OCI-LY1 (cell line): ENCODE data around the gene DDX10.

Source experiments
- CTCF ChIP-seq: fragments of 200-600 bp; sonication (generic), shearing (Covaris generic); IDR thresholded peaks from 2 replicates; pipeline ENCODE4 v1.5.1; 2017; ENCODE audit warnings: mild to moderate bottlenecking, antibody characterized with exemption, low read length, moderate library complexity, mixed read lengths
- EZH2 ChIP-seq: fragments of 200-600 bp; sonication (generic), shearing (Covaris generic); IDR thresholded peaks from 2 replicates; pipeline ENCODE4 v1.8.0; 2017; ENCODE audit warnings: borderline replicate concordance, mixed run types, mild to moderate bottlenecking, antibody characterized with exemption, low read length, moderate library complexity, mixed read lengths

- no peak for TF ChIP-seq CTCF
- TF ChIP-seq EZH2, result no peak
Observed at GRCh38 chr11:108880510-108880909, 215.6 kb downstream of the DDX10 start.
